Activated T-helper 1 cell treated with anti-CD3 and anti-CD28 coated beads, Interleukin-2, amount 50 U/mL, for 16 hours (primary cell): Measurements from ENCODE around the gene UTP14A.
"Not testable (repeated sequence)": the region's sequence is repeated elsewhere in the genome, so short reads cannot be mapped to it uniquely, and the experiment has no call there.

Source experiments
- DNase-seq, 2 donors: peaks; one replicate each; pipeline ENCODE4 v3.0.0-alpha.2; 2020; ENCODE audit warnings: low read depth in 1 of 2, low spot score in 1 of 2

The UTP14A gene

DNA sequence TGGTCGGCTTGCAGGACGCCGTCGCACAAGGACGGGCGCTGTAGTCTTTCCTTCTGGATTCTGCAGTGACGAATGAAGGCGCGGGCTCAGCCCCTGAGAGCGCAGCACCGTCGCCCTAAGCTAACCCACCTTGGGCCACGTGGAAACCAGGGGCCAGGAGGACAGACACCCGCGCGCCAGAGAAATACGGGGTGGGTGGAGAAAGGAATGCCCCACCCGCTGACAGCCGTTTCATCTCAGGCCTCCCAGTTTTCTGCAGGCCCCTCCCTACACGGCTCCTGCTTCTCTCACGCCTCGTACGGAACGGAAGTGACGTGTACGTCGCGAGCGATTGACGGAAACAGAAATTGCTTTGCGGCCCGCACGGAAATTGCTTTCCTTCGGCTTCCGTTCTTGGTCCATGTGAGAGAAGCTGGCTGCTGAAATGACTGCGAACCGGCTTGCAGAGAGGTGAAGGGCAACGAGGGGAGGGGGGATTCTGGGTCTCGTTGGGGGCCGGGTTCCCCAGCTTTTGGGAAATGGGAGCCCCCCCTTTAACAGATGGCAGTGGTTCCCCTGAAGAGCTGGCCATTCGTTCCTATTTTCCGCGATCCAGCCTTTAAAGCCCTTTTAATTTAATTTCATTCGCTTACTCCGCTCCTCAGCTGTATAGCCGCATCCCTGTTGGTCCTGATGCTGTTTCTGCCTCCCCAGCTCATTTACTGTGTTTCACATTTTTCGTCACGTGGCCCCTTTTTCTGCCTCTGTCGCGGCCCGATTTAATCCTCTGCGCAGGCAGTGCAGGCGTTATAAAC, at the start of gene UTP14A:
TSS of gene UTP14A (plus strand) at position 378 of the 794 bp plus-strand sequence. CDS start at position 425, 47 bp downstream.
- DNase-seq: peak; percentile 52 to 69

DNA sequence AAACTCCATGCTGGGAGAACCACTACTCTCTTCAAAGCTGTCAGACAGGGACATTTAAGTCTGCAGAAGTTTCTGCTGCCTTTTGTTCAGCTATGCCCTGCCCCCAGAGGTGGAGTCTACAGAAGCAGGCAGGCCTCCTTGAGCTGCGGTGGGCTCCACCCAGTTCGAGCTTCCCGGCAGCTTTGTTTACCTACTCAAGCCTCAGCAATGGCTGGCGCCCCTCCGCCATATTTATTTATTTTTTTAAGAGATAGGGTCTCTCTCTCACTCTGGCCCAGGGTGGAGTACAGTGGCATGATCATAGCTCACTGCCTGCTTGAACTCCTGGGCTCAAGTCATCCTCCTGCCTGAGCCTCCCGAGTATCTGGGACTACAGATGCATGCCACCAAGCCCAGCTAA, 46.8 kb upstream of the UTP14A start:
- not testable (repeated sequence) for DNase-seq

DNA sequence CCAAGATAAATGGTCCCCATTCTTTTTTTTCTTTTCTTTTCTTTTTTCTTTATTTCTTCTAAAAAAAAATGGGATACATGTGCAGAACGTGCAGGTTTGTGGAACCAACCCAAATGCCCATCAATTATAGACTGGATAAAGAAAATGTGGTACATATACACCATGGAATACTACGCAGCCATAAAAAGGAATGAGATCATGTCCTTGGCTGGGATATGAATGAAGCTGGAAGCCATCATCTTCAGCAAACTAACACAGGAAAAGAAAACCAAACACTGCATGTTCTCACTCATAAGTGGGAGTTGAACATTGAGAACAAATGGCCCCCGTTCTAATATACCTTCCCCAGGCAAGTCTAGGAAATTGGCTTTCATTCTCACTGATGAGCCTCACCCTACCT, 39.6 kb upstream of the UTP14A start:
- not testable (repeated sequence) for DNase-seq

DNA sequence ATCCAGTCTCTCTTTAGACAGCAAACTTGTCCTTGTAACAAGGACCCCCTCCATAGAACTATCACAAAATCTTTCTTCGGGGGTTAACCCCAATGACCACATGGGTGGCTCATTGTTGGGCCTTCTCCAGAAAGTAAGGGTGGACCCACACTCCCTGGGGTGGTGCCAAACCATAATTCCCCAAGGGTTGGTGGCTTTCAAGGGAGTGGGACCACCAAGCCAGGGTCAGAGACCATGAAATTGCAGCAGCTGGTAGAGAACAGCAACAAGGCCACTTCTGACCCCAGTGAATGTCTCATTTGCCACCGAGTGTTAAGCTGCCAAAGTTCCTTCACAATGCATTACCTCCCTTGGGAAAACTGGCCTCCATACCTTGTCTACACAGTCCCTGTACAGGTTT, 33.4 kb upstream of the UTP14A start:
- no peak for DNase-seq

- DNase-seq: no peak
These were observed 30.3 kb upstream of the UTP14A start for GRCh38 chrX:129875669-129876068.

DNA sequence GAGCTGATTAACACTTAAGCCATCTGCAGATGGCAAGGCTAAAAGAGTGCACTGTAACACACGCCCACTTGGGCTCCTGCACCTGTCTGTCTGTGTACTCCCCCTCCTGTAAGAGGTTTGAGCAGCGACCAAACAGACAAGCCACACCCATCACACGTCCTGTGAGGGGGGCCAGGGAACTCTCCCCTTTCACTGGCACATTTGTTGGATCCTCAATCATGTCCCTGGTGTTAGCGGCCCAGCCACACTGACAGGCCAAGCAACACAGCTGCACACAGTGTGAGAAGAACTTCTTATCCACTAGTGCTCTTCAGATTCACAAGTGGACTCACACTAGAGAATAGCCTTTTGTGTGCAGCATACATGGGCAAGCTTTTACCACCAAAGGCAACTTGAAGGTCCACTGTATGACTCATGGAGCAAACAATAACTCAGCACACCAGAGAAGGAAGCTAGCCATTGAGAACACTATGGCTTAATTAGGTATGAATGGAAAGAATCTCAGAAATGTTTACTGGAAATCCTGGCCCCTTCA, 29.1 kb upstream of the UTP14A start:
- no peak for DNase-seq

DNA sequence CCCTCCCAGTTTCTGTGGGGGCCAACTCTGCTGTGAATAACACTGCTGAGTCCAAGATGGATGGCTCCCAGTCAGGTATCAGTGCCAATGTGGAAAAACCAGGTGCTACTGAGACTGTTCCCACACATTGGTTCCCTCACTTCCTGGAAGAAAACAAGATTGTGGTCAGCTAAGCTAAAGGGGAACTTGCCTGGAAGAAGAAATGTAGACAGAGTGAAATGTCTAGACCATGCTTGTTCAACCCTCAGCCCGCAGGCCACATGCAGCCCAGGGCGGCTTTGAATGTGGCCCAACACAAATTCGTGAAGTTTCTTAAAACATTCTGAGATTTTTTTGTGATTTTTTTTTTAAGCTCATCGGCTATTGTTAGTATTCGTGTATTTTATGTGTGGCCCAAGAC, 28.6 kb upstream of the UTP14A start:
- DNase-seq: no peak

- DNase-seq: no peak
These were observed 5.9 kb upstream of the UTP14A start for GRCh38 chrX:129900054-129900453.

- DNase-seq: no peak
These were observed 2.7 kb downstream of the UTP14A start for GRCh38 chrX:129908636-129909035.

DNA sequence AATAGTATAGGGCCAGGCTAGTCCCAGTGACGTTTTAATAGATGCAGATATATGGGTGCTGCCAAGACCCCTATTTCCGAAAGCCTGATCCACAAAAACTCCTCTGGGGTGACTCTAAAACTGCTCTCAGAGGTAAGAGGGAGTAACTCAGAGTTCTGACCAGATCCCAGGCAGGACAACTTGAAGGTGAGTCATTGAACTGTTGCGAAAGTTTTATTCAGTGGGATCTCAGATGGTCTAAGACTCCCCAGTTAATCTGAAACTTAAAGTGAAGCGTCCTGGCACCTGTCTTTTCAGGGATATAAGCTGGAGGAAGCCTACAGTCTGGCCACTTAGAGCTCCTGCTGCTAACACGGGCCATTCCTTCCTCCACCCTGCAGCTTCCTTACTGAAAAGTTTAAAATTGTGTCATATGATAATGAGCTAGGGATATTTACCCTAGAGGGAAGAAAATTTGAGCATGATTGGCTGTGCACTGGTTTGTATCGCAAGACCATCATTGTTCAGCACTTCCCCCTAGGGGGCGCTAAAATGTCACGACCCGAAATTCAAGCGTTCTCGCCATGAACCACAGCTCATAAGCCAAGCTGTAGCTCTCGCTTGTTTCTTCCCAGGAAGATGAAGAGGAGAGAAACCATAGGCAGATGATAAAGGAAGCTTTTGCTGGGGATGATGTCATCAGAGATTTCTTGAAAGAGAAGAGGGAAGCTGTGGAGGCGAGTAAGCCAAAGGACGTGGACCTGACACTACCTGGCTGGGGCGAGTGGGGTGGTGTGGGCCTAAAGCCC, 19.5 kb downstream of the UTP14A start:
- DNase-seq: peak; percentile 32 to 36

- DNase-seq: no peak
These were observed 25.0 kb downstream of the UTP14A start for GRCh38 chrX:129930941-129931410.

DNA sequence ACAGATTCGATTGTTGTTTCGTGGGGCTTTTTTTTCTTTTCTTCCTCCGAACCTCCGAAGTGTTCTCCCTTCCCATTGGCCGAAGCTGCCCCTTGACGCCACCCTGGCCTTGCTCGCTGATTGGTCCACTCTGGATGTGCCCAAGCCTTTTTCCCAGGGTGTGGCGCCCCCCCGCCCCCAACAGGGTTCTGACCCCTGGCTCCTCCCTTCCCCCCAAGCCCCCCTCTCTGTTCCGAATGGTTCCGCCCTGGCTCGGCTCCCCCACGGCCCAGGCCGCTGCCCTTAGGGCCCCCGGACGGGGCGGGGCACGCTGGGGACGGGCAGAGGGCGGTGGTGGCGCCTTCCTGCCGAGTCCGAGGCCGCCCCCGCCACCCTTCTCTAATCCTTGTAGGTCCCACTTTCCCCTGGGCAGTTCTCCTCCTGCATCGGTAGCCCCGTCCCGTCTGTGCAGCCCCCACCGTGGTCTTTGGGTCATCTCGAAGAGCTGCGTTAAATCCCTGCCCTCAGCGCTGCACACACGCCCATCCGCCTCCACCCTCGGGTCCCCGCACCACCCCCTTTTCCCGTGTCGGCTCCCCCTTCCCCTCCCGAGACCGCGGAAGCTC, 25.5 kb downstream of the UTP14A start:
- DNase-seq: peak in 1 of 2 donors; percentile 13

- peak; percentile 61 to 64 for DNase-seq
These were observed 26.3 kb downstream of the UTP14A start for GRCh38 chrX:129932016-129932820.

DNA sequence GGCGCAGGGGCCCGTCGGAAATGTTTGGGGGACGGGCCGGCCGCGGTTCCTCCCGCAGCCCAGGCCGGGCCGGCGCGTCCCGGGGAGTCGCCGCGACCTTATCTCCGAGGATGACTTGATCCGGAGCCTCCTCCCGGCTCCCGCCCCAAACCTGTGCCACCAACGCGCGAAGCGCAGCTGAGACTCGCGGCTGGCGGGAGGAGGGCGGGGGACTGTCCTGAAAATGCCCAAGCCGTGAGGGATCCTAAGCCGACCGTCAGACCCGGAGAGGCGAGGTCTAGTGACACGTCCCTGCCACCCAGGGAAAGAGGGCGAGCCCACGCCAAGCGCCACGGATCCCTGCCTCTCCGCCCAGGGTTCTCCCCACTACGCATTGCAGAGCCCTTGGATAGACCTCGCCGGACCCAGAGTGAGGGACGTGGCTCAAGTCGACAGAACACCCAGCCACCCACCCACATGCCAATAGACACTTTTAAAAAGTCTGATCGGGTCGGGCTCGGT, 26.9 kb downstream of the UTP14A start:
- no peak for DNase-seq

DNA sequence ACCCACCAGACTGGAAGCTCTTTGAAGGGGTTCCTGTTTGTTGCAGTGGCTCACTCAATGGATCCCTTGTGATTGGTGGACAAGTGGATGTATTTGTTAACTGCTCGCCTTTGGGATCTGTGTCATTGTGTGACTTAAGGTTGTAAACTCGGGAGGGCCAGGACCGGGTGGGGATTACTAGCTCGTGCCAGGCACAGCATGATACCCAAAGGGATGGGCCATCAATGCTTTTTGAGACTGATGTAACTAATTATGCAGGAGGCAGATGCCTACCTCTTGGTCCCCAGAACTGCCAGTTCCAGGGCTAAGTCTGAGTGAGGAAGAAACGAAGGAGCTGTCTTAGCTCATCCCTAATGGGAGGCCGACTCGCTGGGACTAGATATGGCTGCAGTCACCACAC, 27.7 kb downstream of the UTP14A start:
- DNase-seq: no peak

- no peak for DNase-seq
These were observed 28.5 kb downstream of the UTP14A start for GRCh38 chrX:129934461-129934860.

- no peak for DNase-seq
These were observed 29.0 kb downstream of the UTP14A start for GRCh38 chrX:129934952-129935351.

DNA sequence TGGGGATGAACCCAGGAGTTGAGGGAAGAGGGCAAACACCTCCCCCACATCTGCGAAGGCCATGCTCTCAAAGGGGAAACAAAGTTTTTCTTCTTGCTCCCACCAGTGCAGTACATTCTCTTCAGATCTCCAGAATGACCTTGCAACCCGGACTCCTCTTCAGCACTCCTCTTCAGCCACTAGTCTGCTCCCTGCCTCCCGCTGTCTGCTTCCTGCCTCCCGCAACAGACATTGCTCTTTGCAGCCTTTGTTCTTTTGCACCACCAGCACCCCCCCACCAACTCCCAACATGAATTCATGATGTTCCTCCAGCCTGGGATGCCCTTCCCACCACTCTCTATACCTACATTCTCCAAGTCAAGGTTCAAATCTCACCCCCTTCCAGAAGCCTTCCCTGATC, 32.1 kb downstream of the UTP14A start:
- DNase-seq: no peak

DNA sequence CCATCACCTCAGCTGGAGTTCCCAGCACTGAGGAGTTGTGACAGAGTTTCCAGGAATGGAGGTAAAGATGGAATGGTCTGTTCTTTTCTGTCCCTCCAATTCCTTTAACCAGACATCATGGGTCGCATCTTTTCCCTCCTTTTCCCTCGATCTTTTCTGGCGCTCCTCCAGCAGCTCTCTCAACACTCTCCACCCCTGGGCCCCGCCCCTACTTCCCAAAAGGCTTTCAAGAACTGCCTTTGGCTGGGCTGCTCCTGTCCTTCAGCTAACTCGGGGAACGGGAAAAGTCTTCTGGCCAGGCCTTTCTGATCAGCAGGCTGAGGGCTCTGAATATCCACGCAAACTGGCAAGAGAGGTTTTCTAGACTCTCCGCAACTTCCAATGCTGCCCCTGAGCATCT, 34.0 kb downstream of the UTP14A start:
- no peak for DNase-seq

DNA sequence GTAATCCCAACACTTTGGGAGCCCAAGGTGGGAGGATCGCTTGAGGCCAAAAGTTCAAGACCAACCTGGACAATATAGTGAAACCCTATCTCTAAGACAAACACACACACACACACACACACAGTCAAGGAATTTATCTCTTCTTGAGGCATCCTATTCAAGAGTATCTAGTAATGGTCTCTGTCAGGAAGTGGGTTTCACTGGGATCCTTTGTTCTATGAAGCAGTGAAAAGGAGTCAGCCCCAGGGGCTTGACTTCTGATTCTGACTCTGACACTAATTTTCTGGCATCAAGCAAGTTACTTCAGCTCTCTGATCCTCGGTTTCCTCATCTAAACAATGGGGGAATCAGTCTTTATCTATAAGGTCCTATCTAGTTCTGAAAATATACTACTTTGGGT, 34.8 kb downstream of the UTP14A start:
- no peak for DNase-seq

- no peak for DNase-seq
These were observed 39.2 kb downstream of the UTP14A start for GRCh38 chrX:129945131-129945530.
